H1 (cell line): Measurements from ENCODE around the gene CELF4.

Source experiments
- CBX5 ChIP-seq: fragments of 300-800, 300-1000 bp; sonication (generic); IDR thresholded peaks from 2 replicates; pipeline ENCODE4 v1.7.1; 2016; ENCODE audit warnings: antibody characterized with exemption, low read length, low read depth
- CTCF ChIP-seq, 3 experiments: IDR thresholded peaks; 1 replicate in 2 of 3; 2 replicates in 1 of 3; pipeline versions ENCODE4 v1.5.1 to v1.6.1; 2011; ENCODE audit warnings: low read length in 3 of 3, mild to moderate bottlenecking in 3 of 3, inconsistent platforms in 2 of 3, low read depth in 1 of 3, moderate library complexity in 1 of 3; ENCODE audit not compliant: insufficient read depth in 1 of 3; ENCODE audit errors: control extremely low read depth in 1 of 3
- EP300 ChIP-seq, 2 experiments: IDR thresholded peaks; 1 replicate in 1 of 2; 2 replicates in 1 of 2; pipeline ENCODE4 v1.6.1; 2011 to 2012; ENCODE audit warnings: low read depth in 2 of 2, low read length in 2 of 2, mild to moderate bottlenecking in 2 of 2, borderline replicate concordance in 1 of 2, inconsistent platforms in 1 of 2, moderate library complexity in 1 of 2
- HDAC6 ChIP-seq: IDR thresholded peaks from one replicate; pipeline ENCODE4 v1.7.1; 2012; ENCODE audit warnings: low read depth, mild to moderate bottlenecking, inconsistent platforms, low read length, moderate library complexity
- MAX ChIP-seq: IDR thresholded peaks from 2 replicates; pipeline ENCODE4 v1.6.1; 2012; ENCODE audit warnings: inconsistent platforms
- PHF8 ChIP-seq: fragments of 200-600 bp; sonication (generic); conservative IDR thresholded peaks from 2 replicates; pipeline ENCODE4 v1.7.1; 2012; ENCODE audit warnings: low read depth, mild to moderate bottlenecking, inconsistent platforms, low read length, moderate library complexity
- POLR2AphosphoS5 ChIP-seq: IDR thresholded peaks from 2 replicates; pipeline ENCODE4 v1.6.1; 2011; ENCODE audit warnings: low read depth, low read length
- USF2 ChIP-seq: IDR thresholded peaks from 2 replicates; pipeline ENCODE4 v1.6.1; 2011; ENCODE audit warnings: low read length, improper control_type of control experiment
- YY1 ChIP-seq: IDR thresholded peaks from 2 replicates; pipeline ENCODE4 v1.6.1; 2011; ENCODE audit warnings: low read depth, mild to moderate bottlenecking, low read length

GRCh38 chr18:37525262-37525585, 40.4 kb downstream of the CELF4 start:
- TF ChIP-seq POLR2AphosphoS5 (no peak), CTCF (IDR thresholded peaks at IDR 0.05; ENCODE audit: control extremely low read depth in 1 of 3, insufficient read depth in 1 of 3, low read depth in 1 of 3, low read length in 3 of 3) (no peak), USF2 (no peak), CBX5 (no peak), YY1 (no peak), MAX (no peak), HDAC6 (no peak), PHF8 (no peak), EP300 (IDR thresholded peaks at IDR 0.05; ENCODE audit: borderline replicate concordance in 1 of 2, low read depth in 2 of 2, low read length in 2 of 2) (no peak)
